HG03066 (cell line): ENCODE data around the gene TBL3.
A peak's percentile ranks its signal among the peaks of the same experiment; 100 is the strongest.
"Not testable (repeated sequence)": the region's sequence is repeated elsewhere in the genome, so short reads cannot be mapped to it uniquely, and the experiment has no call there.

Source experiments
- ATAC-seq: cut with Tn5 transposase; IDR thresholded peaks from one replicate; pipeline ENCODE4 v1.9.1; 2021; ENCODE audit warnings: low read depth; ENCODE audit not compliant: unreplicated experiment

Gene TBL3

DNA sequence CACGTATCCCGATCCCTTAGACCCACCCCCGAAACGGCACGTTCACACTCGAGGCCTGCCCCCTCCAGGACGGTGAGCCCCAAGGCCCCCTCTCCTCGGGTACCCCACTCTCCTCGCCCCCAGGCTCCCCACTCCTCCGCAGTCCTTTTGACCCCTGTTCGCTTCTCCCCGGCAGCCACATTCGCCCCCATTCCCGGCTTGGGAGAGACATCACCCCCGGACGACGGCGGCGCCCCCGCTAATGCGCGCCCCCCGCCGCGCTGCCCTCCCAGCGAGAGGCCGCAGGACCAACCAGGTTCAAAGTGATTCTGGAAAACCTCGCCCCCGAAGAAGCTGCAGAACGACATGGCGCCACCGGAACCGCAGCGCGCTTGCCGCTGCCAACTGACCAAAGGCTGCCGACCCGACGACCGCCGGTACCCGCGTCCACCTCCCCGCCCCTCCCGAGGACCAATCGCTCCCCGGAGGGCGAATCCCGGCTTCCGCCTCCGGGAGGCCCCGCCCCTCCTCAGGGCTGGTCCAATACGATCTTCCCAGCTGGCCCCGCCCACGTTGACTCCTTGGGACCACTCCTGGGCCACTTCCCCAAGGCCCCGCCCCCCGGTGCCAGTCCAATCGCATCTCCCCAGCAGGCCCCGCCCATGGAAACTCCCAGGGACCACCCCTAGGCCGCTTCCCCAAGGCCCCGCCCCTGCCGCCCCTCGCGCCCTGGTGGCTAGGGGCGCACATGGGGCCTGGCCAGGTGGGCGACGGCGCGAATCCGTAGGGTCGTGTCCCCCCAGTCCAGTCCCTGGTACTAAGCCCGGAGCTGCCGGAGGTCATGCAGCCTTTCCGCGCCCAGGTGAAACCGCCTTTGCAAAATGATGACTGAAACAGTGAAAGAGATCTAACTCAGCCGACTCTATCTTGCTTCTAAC is 28.8 kb upstream of the TBL3 start, which contains the start of gene MSRB1:
MSRB1 (minus strand) TSS at position 390 of the 917 bp plus-strand sequence; CDS start at position 347, 43 bp downstream.
- ATAC-seq: peak; percentile 83

GRCh38 chr16:1944612-1945199 is 27.1 kb upstream of the TBL3 start:
- no peak for ATAC-seq

DNA sequence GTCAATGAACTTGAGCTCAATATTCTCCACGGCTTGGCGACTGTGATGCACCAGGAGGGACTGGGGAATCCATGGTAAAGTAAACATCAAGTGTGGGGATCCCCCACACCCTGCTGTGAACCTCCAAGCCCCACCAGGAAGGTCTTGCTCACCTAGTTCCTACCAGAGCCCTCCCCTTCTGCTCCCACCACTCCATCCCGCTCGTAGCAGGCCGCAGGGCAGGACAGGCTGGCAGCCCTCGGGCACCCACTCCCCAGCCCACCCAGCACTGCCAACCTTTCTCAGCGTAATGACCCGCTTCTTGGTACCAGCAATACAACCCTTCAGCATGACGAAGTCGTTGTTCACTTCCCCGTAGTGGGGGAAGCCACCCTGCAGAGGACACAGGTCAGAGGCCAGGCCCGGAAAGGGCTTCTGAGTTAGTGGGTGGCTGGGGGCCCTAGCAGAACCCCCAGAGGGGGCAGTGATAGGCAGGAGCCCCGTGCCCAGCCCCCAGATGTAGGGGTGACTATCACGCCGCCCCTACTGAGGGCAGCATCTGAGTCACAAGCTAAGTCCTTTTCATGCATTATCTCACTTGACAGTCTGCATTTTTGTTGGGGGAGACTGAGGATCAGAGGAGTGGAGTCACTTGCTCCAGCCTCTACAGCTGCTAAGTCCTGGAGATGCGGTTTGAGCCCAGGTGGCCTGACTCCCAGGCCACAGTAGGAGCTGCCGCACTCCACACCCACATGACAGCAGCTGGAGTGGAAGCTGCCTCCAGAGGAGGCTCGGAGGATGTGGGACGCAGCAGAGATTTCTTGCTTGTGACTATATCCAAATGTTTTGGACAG is 26.1 kb upstream of the TBL3 start:
- no peak for ATAC-seq

DNA sequence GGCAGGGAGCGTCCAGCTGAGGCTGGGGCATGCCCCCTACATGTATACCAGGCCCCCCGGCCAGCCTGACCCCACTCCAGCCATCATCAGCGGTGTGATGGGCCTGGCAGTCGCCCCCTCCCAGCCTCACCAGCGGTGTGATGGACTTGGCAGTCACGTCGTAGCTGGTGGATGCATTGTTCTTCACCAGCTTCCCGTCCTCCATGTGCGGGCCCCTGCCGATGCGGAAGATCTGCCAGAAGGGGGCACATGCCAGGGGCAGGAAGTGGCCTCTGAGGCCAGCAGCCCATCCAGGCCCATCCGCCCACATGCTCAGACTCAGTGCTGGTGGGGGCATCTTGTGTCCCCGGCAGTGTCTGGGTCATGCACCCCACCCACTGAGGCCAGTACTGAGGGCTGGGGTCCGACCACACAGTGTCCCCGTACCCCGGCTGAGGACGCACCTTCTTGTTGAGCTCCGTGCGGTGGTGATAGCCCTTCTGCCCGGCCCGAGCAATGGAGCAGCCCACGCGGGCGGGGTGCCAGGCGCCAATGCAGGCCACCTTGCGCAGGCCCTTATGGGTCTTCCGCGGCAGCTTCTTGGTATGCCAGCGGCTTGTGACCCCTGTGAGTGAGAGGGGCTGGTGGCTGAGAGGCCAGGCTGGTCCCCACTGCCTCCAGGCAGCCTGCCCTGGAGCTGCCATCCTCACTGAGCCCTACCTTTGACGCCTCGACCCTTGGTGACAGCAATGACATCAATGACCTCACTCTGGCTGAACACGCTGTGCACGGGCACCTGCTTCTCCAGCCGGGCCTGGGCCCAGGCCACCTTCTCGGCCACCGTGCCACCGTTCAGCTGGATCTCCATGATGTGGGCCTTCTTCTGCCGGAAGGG is 25.1 kb upstream of the TBL3 start:
- ATAC-seq: no peak

GRCh38 chr16:1947369-1947670 is 24.5 kb upstream of the TBL3 start:
- no peak for ATAC-seq

GRCh38 chr16:1949507-1949906 is 22.3 kb upstream of the TBL3 start:
- ATAC-seq: no peak

GRCh38 chr16:1950047-1950446 is 21.8 kb upstream of the TBL3 start:
- no peak for ATAC-seq

GRCh38 chr16:1950559-1950958 is 21.3 kb upstream of the TBL3 start:
- ATAC-seq: no peak

- no peak for ATAC-seq
Measured at GRCh38 chr16:1953734-1954133, 18.1 kb upstream of the TBL3 start.

GRCh38 chr16:1957434-1958142 is 14.3 kb upstream of the TBL3 start:
- ATAC-seq: not testable (repeated sequence)

DNA sequence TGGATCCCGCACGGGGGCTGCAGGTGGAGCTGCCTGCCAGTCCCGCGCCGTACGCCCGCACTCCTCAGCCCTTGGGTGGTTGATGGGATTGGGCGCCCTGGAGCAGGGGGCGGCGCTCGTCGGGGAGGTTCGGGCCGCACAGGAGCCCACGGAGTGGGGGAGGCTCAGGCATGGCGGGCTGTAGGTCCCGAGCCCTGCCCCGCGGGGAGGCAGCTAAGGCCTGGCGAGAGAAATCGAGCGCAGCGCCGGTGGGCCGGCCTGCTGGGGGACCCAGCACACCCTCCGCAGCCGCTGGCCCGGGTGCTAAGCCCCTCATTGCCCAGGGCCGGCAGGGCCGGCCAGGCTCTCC is 13.7 kb upstream of the TBL3 start:
- ATAC-seq: not testable (repeated sequence)

DNA sequence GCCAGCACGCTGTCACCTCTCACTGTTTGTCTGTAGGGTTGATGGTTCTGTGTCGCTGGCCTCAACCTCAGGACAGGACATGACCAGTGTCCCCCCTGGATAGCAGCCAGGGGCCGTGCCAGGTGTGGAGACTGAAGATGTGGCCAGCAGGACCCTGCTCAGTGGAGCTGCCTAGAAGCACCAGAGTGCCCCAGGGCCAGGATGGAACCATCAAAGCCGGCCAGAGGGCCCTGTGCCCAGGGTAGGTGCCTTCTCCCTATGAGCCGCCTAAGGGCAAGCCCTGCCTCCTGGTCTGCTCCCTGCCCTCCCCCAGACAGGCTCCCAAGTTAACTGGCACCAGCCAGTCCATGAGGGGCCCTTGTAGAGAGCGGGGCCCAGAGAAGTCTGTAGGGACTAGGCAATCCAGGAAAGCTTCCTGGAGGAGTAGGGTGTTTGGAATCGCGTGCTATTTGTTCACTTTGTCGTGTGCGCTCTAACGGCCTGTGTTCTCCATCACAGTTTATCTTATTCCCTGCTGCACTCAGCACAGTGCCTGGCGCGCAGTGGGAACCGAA is 13.1 kb upstream of the TBL3 start:
- no peak for ATAC-seq

DNA sequence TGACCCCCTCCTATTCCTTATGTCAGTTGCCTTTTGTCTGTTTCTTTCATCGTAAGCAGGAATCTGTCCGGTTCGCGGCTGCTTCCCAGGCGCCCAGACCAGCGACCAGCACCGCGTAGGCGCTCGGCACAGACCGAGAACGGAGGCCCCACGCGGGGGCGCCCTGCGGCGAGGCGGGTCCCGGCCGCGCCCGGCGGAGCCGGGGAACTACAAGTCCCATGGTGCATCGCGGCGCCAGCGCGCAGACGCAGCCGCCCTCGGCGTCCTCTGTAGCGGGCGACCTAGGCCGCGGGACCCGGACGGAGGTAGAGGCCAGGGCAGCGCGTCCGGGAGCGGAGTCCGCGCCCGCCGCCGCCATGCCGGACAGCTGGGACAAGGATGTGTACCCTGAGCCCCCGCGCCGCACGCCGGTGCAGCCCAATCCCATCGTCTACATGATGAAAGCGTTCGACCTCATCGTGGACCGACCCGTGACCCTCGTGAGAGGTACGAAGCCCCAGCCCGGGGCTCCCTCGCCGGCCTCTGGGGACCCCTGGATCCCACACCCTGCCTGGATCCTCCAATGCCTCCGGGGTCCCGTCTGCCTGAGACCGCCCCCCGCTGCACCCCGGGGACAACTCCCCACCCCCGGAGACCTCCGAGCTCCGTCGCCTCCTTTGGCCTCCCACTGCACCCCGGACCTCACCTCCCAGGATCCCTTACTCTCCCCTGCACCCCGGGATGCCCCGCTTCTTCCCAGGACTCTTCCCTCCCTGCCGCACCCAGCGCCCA is 12.4 kb upstream of the TBL3 start, which contains the start of gene NDUFB10:
NDUFB10 (plus strand) TSS at position 270 of the 771 bp plus-strand sequence; CDS start at position 357, 87 bp downstream.
- peak; percentile 70 for ATAC-seq

DNA sequence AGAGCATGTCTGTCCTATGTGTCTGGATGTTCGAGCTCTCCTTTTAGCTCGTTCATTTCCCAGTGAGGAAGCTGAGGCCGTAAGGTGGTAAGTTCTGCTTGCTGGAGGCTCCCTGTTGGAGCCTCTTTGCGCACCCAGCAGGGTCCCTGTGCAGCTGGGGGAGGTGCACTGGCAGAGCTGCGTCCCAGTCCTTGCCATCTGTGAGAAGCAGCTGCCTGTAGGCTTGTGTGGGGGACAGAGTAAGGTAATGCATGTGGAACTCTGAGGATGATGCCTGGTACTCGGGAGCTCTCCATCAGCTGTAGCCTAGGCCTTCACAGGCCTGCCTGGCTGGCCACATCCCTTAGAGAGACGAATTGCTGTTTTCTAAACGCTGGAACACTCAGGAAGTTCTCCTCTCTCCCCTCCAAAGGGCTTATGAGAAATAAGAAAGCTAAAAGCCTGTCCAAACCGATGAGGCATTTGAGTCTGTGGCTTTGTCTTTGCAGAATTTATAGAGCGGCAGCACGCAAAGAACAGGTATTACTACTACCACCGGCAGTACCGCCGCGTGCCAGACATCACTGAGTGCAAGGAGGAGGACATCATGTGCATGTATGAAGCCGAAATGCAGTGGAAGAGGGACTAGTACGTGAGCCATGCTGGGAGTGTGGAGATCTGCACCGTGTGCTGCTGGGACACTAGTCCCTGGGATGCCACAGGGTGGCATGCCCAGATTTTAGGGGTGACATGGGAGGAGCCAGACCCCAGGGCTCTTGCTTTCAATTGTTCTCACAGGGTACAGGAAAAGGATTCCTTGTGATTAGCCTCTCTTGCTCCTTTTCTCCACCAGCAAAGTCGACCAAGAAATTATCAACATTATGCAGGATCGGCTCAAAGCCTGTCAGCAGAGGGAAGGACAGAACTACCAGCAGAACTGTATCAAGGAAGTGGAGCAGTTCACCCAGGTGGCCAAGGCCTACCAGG is 10.9 kb upstream of the TBL3 start:
- no peak for ATAC-seq

- no peak for ATAC-seq
Measured at GRCh38 chr16:1961651-1962067, 10.2 kb upstream of the TBL3 start.

GRCh38 chr16:1962161-1963153 is 9.4 kb upstream of the TBL3 start:
- not testable (repeated sequence) for ATAC-seq
